ENCODE data around the gene PTPRG.

- no peak for TF ChIP-seq CTCF (IDR thresholded peaks at IDR 0.05)
- no peak for TF ChIP-seq POLR2A (IDR thresholded peaks at IDR 0.05)
Observed at GRCh38 chr3:62110443-62111225, 549.3 kb downstream of the PTPRG start.

Data from body of pancreas (tissue), 4 donors.